Mucosa of stomach (tissue), 1 donor: ENCODE data around the gene KCNQ1.

Experiments
- H3K27me3 ChIP-seq: one replicate; pipeline ENCODE4 v1.7.0; 2013; ENCODE audit warnings: mild to moderate bottlenecking, low read length; ENCODE audit not compliant: control insufficient read depth, insufficient read depth
- H3K36me3 ChIP-seq: one replicate; pipeline ENCODE4 v1.7.0; 2013; ENCODE audit warnings: low read length; ENCODE audit not compliant: control insufficient read depth, insufficient read depth
- H3K4me1 ChIP-seq: one replicate; pipeline ENCODE4 v1.7.0; 2013; ENCODE audit warnings: mild to moderate bottlenecking, low read length; ENCODE audit not compliant: control insufficient read depth, insufficient read depth
- H3K4me3 ChIP-seq: one replicate; pipeline ENCODE4 v1.7.0; 2013; ENCODE audit warnings: low read length
- H3K9ac ChIP-seq: one replicate; pipeline ENCODE4 v1.7.0; 2013; ENCODE audit warnings: mild to moderate bottlenecking, low read length, moderate library complexity
- H3K9me3 ChIP-seq: one replicate; pipeline ENCODE4 v1.7.0; 2013; ENCODE audit warnings: mild to moderate bottlenecking, low read length, moderate library complexity; ENCODE audit not compliant: control insufficient read depth
- donor health status: Pancreatic carcinoma.

KCNQ1 gene

DNA sequence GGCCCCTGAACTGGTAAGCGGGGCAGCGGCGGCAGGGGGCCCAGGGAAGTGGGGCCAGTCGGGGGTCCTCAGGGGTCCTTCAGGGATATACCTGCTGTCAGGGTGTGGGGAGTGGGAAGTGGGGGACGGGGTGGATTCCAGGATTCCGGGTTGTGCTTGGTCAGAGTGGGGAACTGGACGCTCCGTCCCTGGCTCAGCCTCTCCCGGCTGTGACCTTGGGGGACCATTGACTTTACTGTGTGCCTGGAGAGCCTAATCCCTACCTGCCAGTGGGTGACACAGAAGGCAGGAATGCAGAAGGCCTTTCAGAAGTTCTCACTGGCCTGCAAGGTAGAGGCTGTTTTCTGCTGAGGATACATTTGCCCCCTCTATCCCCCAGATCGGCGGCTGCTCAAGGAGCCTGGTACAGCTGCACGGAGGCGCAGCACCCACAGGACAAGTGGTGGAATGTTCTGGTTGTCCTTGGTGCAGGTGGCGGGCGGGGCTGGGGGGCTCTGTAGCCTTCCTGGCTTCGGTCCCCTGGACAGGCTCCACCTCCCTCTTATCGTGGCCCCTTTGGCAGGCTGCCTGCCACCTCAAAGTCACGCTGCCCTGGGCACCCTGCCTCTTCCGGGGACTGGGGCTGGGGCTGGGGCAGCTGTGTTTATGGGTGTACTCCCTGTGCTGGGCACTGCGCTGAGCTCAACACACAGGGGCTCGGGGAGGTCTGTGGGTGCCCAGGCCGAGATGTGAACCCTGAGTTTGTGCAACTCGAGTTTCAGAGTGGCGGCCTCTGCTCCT, 18.4 kb downstream of the KCNQ1 start:
- no peaks in the 10 kb centered on the region for H3K9me3 ChIP-seq
- no peak overlapping the region for H3K4me3 ChIP-seq
- H3K9ac ChIP-seq = peak overlapping the region; percentile 47

DNA sequence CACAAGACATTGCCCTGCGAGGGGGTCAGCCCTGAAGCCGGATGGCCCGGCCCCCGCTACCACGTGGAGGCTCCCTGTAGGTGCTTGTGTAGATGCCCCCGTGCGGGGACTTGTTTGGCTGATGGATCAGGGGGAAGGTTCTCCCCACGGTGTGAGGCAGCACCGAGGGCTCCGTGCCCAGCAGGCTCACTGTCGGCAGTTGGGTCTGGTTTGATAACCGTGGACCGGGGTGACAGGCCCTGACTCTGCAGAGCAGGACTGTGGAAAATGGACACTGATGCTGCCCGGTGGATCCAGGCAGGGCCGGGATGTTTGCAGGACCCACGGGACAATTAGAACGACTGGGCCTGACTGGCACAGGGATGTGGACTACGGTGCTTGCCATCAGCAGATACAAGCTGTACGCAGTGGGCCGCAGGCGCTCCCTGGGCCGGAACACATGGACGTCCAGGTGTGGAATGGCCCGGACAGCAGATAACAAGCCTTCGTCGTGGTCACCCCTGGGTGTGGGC, 19.0 kb downstream of the KCNQ1 start:
- peak overlapping the region; percentile 47 for H3K9ac ChIP-seq

More for the DNA sequence above, 18.4 kb downstream of the KCNQ1 start:
- peaks cover 11% of the 10 kb centered on the region for H3K27me3 ChIP-seq
- peaks cover 71% of the 10 kb centered on the region for H3K4me1 ChIP-seq
- no peaks in the 10 kb centered on the region for H3K36me3 ChIP-seq

GRCh38 chr11:2464451-2465165, 19.8 kb downstream of the KCNQ1 start:
- no peak overlapping the region for H3K4me3 ChIP-seq
- H3K9me3 ChIP-seq = no peaks in the 10 kb centered on the region
- H3K27me3 ChIP-seq = peaks cover 11% of the 10 kb centered on the region
- H3K4me1 ChIP-seq = peaks cover 63% of the 10 kb centered on the region
- H3K9ac ChIP-seq = no peak overlapping the region
- H3K36me3 ChIP-seq = no peaks in the 10 kb centered on the region

More for the DNA sequence above, 19.0 kb downstream of the KCNQ1 start:
- peaks cover 11% of the 10 kb centered on the region for H3K27me3 ChIP-seq
- H3K4me3 ChIP-seq = no peak overlapping the region
- no peaks in the 10 kb centered on the region for H3K9me3 ChIP-seq
- H3K36me3 ChIP-seq = no peaks in the 10 kb centered on the region
- H3K4me1 ChIP-seq = peaks cover 71% of the 10 kb centered on the region

DNA sequence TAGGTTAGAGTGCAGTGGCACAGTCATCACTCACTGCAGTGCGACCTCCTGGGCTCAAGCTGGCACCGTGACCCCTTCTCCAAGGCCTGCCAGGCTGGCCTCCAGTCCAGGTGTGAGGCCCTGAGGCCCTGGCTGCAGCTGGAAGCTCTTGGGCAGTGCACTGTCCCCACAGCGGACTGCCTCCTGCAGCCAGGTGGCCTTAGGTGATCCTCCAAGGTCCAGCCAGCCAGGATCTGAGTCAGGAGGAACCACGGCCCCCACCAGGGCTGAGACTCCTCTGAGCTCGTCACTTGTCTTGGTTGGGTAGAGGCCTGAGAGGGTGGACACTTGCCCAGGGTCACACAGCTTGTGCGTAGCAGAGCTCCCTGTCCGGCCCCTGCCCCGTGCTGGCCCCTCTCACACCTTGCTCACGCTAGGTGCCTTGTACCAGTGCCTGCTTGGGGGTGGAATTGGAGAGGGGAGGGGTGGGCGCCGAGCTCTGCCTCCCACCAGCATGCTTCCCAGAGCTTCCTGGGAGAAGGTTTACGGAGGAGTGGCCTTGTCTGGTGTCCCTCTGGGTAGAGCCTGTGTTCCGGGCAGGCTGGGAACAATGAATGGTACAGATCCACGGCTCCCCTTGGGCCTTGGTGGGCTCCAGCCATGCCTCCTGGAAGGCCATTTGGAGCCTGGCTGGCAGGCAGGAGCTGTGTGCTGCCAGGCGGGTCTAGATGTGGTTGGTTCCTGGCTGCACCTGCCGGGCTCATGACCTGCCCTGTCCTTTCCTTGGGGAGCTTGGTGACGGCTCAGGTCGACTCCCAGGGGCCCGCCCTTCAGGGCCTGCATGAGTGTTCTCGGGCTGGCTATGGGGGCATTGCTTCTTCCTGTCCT, 20.6 kb downstream of the KCNQ1 start:
- no peaks in the 10 kb centered on the region for H3K36me3 ChIP-seq
- H3K9me3 ChIP-seq = no peaks in the 10 kb centered on the region
- H3K9ac ChIP-seq = no peak overlapping the region
- no peak overlapping the region for H3K4me3 ChIP-seq
- peaks cover 11% of the 10 kb centered on the region for H3K27me3 ChIP-seq
- H3K4me1 ChIP-seq = peaks cover 54% of the 10 kb centered on the region

DNA sequence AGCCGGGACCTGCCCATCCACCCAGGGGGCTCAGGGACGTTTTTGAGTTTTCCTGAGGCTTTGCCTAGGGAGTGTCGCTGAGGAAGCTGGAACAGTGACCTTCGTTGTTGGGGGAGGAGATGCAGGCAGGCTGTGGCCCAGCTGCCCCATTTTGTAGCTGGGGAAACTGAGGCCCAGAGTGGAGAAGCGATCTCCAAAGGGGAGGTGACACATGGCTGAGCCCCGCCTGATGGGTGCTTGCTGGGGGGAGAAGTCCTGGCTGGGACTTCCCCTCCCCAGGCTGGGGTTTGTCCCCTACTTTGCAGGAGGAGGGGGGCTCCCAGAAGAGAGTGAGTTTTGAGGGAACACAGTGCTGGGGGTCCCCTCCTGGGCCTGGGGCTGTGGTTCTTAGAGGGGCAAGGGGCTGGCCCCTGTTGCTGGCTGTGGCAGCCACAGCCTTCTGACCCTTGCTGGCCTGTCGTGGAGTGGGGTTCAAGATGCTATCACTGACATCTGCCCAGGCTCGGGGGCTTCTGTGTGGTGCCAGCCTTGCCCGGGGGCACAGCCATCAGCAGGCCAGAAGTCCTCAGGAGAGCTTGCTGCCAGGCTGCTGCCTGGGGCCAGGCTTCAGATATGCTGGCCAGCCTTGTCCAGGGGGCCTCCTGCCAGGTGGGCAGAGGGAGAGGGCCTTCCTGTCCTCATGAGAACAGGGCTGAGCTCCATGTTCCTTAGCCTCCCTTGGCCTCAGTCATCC, 21.4 kb downstream of the KCNQ1 start:
- H3K36me3 ChIP-seq = no peaks in the 10 kb centered on the region
- H3K9me3 ChIP-seq = no peaks in the 10 kb centered on the region
- no peak overlapping the region for H3K4me3 ChIP-seq
- H3K4me1 ChIP-seq = peaks cover 46% of the 10 kb centered on the region
- H3K27me3 ChIP-seq = peaks cover 11% of the 10 kb centered on the region
- H3K9ac ChIP-seq = no peak overlapping the region

GRCh38 chr11:2466869-2467694, 22.3 kb downstream of the KCNQ1 start:
- Histone ChIP-seq H3K4me3 (no peak overlapping the region), H3K9me3 (no peaks in the 10 kb centered on the region), H3K36me3 (no peaks in the 10 kb centered on the region), H3K27me3 (peaks cover 11% of the 10 kb centered on the region), H3K4me1 (peaks cover 40% of the 10 kb centered on the region), H3K9ac (no peak overlapping the region)

DNA sequence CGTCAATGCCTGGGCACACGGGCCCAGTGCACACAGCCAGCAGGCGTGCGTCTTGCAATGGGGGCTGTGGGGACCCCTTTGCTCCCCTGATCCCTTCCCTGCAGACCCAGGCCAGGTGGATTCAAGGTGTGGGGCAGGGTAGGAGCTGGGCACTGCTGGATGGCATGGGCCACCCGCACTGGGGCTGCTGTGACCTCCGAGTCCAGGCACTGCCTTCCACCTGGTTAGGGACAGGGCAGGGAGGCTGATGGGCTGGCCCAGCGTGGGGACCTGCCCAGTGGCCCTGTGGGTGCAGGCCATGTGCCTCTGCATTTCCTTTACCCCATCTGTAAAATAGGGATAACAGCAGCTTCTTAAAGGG, 22.9 kb downstream of the KCNQ1 start:
- Histone ChIP-seq H3K9me3 (no peaks in the 10 kb centered on the region), H3K27me3 (peaks cover 11% of the 10 kb centered on the region), H3K4me3 (no peak overlapping the region), H3K9ac (no peak overlapping the region), H3K36me3 (no peaks in the 10 kb centered on the region), H3K4me1 (peaks cover 34% of the 10 kb centered on the region)

GRCh38 chr11:2468363-2469235, 23.8 kb downstream of the KCNQ1 start:
- H3K27me3 ChIP-seq = peaks cover 6% of the 10 kb centered on the region
- no peak overlapping the region for H3K4me3 ChIP-seq
- H3K36me3 ChIP-seq = no peaks in the 10 kb centered on the region
- peaks cover 25% of the 10 kb centered on the region for H3K4me1 ChIP-seq
- no peak overlapping the region for H3K9ac ChIP-seq
- no peaks in the 10 kb centered on the region for H3K9me3 ChIP-seq

DNA sequence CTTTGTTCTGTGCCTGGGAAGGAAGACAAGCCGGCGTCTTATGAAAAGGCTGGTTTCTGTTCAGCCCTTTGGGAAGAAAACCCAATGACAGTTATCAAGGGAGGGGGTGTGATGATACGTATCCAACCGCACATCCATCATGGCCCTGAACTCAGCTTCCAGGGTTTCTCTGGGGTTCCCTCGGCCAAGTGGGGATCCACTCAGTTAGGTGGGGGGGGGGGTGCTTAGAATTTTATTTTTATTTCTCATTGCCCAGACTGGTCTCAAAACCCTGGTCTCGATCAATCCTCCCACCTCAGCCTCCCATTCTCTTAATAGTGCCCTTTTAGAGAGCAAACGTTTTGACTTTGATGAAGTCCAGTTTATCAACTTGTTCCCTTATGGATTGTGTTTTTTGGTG, 25.7 kb downstream of the KCNQ1 start:
- Histone ChIP-seq H3K9me3 (no peaks in the 10 kb centered on the region), H3K27me3 (peaks cover 5% of the 10 kb centered on the region), H3K4me1 (peaks cover 15% of the 10 kb centered on the region), H3K9ac (no peak overlapping the region), H3K4me3 (no peak overlapping the region), H3K36me3 (no peaks in the 10 kb centered on the region)

DNA sequence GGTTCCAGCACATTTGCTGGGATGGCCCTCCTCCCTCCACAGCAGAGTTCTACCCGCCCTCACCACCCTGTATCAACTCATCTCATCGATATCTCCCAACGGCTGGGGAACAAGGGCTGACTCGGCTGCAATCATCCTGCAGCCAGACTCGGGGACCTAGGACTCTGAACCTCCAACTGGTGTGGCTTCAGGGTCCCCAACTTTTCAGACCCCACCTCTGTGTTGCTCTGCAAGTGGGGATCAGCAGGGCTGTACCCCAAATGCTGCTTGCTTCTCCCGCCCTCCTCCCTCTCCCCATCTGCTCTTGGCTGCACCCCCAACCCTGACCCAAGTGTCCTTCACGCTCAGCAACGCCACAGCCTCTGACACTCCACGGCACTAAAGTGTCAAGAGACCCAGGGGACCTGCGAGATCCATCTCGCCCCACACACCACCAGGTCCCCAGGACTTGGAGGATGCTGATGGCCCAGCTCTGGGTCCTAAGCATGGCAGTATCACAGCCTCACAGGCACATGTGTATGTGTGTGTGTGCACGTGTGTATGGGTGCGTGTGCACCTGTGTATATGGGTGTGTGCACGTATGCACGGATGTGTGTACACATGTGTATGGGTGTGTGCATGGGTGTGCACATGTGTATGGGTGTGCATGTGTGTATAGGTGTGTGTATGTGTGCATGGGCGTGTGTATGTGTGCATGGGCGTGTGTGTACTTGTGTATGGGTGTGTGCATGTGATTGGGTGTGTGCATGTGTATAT, 26.4 kb downstream of the KCNQ1 start:
- Histone ChIP-seq H3K9ac (no peak overlapping the region), H3K9me3 (no peaks in the 10 kb centered on the region), H3K27me3 (no peaks in the 10 kb centered on the region), H3K4me3 (no peak overlapping the region), H3K4me1 (peaks cover 8% of the 10 kb centered on the region), H3K36me3 (no peaks in the 10 kb centered on the region)
